Vagina (tissue), 2 donors: ENCODE results near the gene PADI1. TPM values are rescaled to one million over a fixed set of nuclear protein-coding genes. Genes with fewer than 3 reads are reported as not detected.

Experiments used
- DNase-seq, 2 donors: peaks; one replicate each; pipeline ENCODE4 v3.0.0-alpha.2; 2017; ENCODE audit errors: extremely low spot score in 2 of 2
- H3K27ac ChIP-seq: fragments of 200-600 bp; sonication (generic); one replicate; pipeline ENCODE4 v1.5.1; 2019
- H3K27me3 ChIP-seq: fragments of 200-600 bp; sonication (generic); one replicate; pipeline ENCODE4 v1.5.1; 2019
- H3K36me3 ChIP-seq, 2 donors: fragments of 200-600 bp; sonication (generic); one replicate each; pipeline ENCODE4 v1.5.1; 2017 to 2019
- H3K4me1 ChIP-seq: fragments of 200-600 bp; sonication (generic); one replicate; pipeline ENCODE4 v1.5.1; 2019
- H3K4me3 ChIP-seq, 2 donors: fragments of 200-600 bp; sonication (generic); 1 replicate in 1 of 2; 2 replicates in 1 of 2; pipeline ENCODE4 v1.5.1; 2016 to 2019
- H3K9me3 ChIP-seq: fragments of 200-600 bp; sonication (generic); one replicate; pipeline ENCODE4 v1.5.1; 2019
- POLR2A ChIP-seq, 2 donors: fragments of 450-650 bp; IDR thresholded peaks; one replicate each; pipeline ENCODE4 v1.6.1; 2017; ENCODE audit warnings: antibody characterized with exemption in 2 of 2, mild to moderate bottlenecking in 2 of 2, moderate library complexity in 2 of 2
- POLR2AphosphoS5 ChIP-seq, 2 donors: sonication (generic); formaldehyde crosslinking; IDR thresholded peaks; one replicate each; pipeline ENCODE4 v1.9.0; 2017; ENCODE audit warnings: antibody characterized with exemption in 2 of 2, mild to moderate bottlenecking in 2 of 2, low read depth in 1 of 2; ENCODE audit not compliant: insufficient read depth in 1 of 2
- intact Hi-C: fragments of 100-400 bp; cut with DNase I; formaldehyde crosslinking; loops from one replicate; pipeline ENCODE4 v1.15.1; 2023
- total RNA-seq: library from RNA; depleted of rRNA; stranded (reverse); fragments of >200 nt; gene quantifications from one replicate; pipeline ENCODE4 v1.2.3, GENCODE V29; 2016
- TF ChIP-seq, protein P1 (sequence below), 3 experiments: fragments of 450-650 bp in 2 of 3; fragments of 200-600 bp in 1 of 3; sonication (generic) in 1 of 3; IDR thresholded peaks; one replicate each; pipeline ENCODE4 v1.5.1; 2017 to 2019; ENCODE audit warnings: antibody characterized with exemption in 3 of 3, mild to moderate bottlenecking in 2 of 3, moderate library complexity in 2 of 3

Gene PADI1
- total RNA-seq, 1 donor from 2014 or later, result 46.4 TPM

- DNase-seq, result peak in 1 of 2 donors; percentile 77
- Histone ChIP-seq H3K4me3 (no peak overlapping the region), H3K9me3 (no peaks in the 10 kb centered on the region), H3K36me3 (no peaks in the 10 kb centered on the region), H3K4me1 (no peaks in the 10 kb centered on the region), H3K27ac (no peak overlapping the region), H3K27me3 (no peaks in the 10 kb centered on the region)
- TF ChIP-seq, protein P1, sequence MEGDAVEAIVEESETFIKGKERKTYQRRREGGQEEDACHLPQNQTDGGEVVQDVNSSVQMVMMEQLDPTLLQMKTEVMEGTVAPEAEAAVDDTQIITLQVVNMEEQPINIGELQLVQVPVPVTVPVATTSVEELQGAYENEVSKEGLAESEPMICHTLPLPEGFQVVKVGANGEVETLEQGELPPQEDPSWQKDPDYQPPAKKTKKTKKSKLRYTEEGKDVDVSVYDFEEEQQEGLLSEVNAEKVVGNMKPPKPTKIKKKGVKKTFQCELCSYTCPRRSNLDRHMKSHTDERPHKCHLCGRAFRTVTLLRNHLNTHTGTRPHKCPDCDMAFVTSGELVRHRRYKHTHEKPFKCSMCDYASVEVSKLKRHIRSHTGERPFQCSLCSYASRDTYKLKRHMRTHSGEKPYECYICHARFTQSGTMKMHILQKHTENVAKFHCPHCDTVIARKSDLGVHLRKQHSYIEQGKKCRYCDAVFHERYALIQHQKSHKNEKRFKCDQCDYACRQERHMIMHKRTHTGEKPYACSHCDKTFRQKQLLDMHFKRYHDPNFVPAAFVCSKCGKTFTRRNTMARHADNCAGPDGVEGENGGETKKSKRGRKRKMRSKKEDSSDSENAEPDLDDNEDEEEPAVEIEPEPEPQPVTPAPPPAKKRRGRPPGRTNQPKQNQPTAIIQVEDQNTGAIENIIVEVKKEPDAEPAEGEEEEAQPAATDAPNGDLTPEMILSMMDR (IDR thresholded peaks at IDR 0.05), result no peak
- no peak for TF ChIP-seq POLR2A (IDR thresholded peaks at IDR 0.05)
- TF ChIP-seq POLR2AphosphoS5 (IDR thresholded peaks at IDR 0.05; ENCODE audit: insufficient read depth in 1 of 2, low read depth in 1 of 2), result no peak
- intact Hi-C loops, result no loop called here
Observed at GRCh38 chr1:17165823-17166222, 39.1 kb upstream of the PADI1 start.

DNA sequence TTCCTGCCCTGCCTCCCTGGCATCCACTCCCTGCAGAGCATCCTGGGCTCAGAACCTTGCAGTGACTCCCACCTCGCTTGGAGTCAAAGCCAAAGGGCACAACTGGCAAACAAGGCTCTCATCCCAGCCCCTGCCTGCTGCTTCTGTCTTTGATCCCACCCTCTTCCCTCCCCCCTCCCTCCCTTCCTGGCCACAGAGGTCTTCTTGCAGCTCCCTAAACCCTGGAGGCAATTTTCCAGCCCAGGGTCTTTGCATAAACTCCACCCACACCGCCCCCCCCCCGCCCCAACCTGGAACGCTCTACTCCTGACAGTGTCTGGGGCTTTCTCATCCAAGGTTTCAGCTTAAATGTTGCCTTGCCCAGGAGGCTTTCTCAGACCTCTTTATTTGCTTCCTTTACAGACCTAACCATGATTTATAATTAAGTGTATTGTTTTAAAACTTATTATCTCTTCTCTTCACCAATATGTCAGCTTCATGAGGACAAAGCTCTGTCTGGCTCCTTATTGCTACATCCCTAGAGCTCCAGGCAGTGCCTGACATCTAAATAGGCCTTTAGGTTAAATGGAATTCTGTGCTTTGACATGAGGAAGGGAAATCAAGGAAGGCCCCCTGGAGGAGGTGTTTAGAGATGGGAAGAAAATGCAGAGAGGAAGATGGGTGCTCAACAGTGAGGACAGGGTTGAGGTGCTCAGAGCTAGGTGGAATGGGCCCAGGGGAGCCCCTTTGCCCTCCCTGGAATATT lies 37.7 kb upstream of the PADI1 start:
- TF ChIP-seq POLR2A (IDR thresholded peaks at IDR 0.05) (no peak), POLR2AphosphoS5 (IDR thresholded peaks at IDR 0.05; ENCODE audit: insufficient read depth in 1 of 2, low read depth in 1 of 2) (no peak)
- TF ChIP-seq, protein P1 (IDR thresholded peaks at IDR 0.05), result no peak
- H3K4me1 ChIP-seq, result no peaks in the 10 kb centered on the region

GRCh38 chr1:17167786-17168090 lies 37.2 kb upstream of the PADI1 start:
- H3K4me1 ChIP-seq, result no peaks in the 10 kb centered on the region
- H3K27ac ChIP-seq, result no peak overlapping the region
- no peaks in the 10 kb centered on the region for H3K9me3 ChIP-seq
- intact Hi-C loops, result no loop called here
- H3K27me3 ChIP-seq, result no peaks in the 10 kb centered on the region
- TF ChIP-seq, protein P1 (IDR thresholded peaks at IDR 0.05), result no peak
- TF ChIP-seq POLR2A (IDR thresholded peaks at IDR 0.05) (no peak), POLR2AphosphoS5 (IDR thresholded peaks at IDR 0.05; ENCODE audit: insufficient read depth in 1 of 2, low read depth in 1 of 2) (no peak)
- H3K4me3 ChIP-seq, result no peak overlapping the region
- peak in 1 of 2 donors; percentile 49 for DNase-seq
- H3K36me3 ChIP-seq, result no peaks in the 10 kb centered on the region

More for the DNA sequence above, 37.7 kb upstream of the PADI1 start:
- Histone ChIP-seq H3K4me3 (no peak overlapping the region), H3K36me3 (no peaks in the 10 kb centered on the region), H3K27ac (no peak overlapping the region), H3K27me3 (no peaks in the 10 kb centered on the region), H3K9me3 (no peaks in the 10 kb centered on the region)
- peak in 1 of 2 donors; percentile 40 for DNase-seq
- intact Hi-C loops, result no loop called here

DNA sequence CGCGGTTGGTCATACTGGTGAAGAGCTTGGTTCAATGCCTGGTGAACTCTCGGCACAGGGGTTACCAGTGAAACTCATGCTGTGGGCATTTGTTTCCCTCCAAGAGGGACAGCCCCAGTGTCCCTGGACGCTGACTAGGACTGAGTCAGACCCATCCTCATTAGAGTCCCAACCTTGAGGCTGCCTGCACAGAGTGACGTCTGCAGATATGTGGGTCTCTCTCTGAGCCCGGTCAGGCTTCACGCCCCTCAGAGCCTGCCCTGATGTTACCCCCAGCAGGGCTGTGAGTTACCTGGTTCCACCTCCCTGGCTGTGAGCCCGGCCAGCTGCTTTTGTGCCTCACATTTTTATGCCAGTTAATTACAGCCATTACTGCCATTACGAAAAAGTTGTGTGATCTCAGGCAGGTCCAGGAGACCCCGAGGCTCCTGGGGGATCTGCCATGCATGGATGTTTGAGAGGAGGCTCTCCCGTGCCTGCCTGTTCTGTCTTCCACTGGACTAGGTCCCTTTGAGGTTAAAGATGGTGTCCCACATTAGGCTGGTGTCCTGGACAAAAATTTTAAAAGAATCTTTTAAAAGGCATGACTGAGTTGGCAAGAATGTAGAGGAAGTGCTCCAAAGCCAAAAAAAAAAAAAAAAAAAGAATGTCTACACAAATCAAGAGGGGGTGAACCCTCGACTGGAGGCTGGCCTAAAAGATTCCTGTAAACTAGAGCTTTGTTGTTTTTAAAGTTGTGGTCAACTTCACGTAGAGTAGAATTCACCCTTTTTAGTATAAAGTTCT lies 36.6 kb upstream of the PADI1 start:
- Histone ChIP-seq H3K4me3 (no peak overlapping the region), H3K27me3 (no peaks in the 10 kb centered on the region), H3K9me3 (no peaks in the 10 kb centered on the region), H3K36me3 (no peaks in the 10 kb centered on the region), H3K4me1 (no peaks in the 10 kb centered on the region), H3K27ac (no peak overlapping the region)
- TF ChIP-seq, protein P1 (IDR thresholded peaks at IDR 0.05), result no peak
- TF ChIP-seq POLR2AphosphoS5 (IDR thresholded peaks at IDR 0.05; ENCODE audit: insufficient read depth in 1 of 2, low read depth in 1 of 2), result no peak
- no peak for TF ChIP-seq POLR2A (IDR thresholded peaks at IDR 0.05)
- intact Hi-C loops, result no loop called here
- DNase-seq, result no peak

- Histone ChIP-seq H3K27me3 (no peaks in the 10 kb centered on the region), H3K9me3 (no peaks in the 10 kb centered on the region)
- intact Hi-C loops, result no loop called here
Observed at GRCh38 chr1:17170571-17170970, 34.4 kb upstream of the PADI1 start.

More at GRCh38 chr1:17170571-17170970, 34.4 kb upstream of the PADI1 start:
- TF ChIP-seq POLR2AphosphoS5 (IDR thresholded peaks at IDR 0.05; ENCODE audit: insufficient read depth in 1 of 2, low read depth in 1 of 2) (no peak), POLR2A (IDR thresholded peaks at IDR 0.05) (no peak)
- TF ChIP-seq, protein P1 (IDR thresholded peaks at IDR 0.05), result no peak
- Histone ChIP-seq H3K4me3 (no peak overlapping the region), H3K36me3 (no peaks in the 10 kb centered on the region), H3K4me1 (no peaks in the 10 kb centered on the region), H3K27ac (no peak overlapping the region)
- DNase-seq, result no peak
